ENCODE measurements around the gene CDK6. TPM values are rescaled to one million over a fixed set of nuclear protein-coding genes. Genes with fewer than 3 reads are reported as not detected.

CDK6 gene
- total RNA-seq, 4 donors from 2014 or later: 43.6 to 85.1 (median 63.3) TPM

DNA sequence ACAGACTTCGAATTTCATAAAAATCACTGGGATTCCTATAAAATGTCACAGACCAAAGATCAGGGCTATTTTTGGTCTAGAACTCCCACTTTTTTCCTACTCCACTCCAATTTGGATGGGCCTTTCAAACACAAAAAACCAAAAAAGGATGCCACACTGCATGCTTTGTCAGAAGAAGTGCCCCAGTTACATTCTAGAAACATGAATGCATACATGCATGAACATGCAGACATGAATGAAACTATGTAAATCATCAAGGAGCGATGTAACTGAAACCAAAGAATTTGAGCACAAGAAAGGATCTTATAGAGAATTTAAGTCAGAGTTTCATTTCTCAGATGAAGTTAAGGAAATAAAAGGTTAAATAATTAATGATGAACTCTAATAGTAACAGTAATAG is 214.3 kb downstream of the CDK6 start:
- no peak for DNase-seq (ENCODE audit: low spot score in 2 of 2)
- intact Hi-C loops (cut with DNase I; ENCODE audit: low total_unique reads): loop anchor here (5.0 kb wide), 1 partner anchor 210 kb away; no protein-coding TSS in a partner anchor
- H3K4me3 ChIP-seq (ENCODE audit: low read depth, poor library complexity, severe bottlenecking): no peak overlapping the region
- TF ChIP-seq CTCF (IDR thresholded peaks at IDR 0.05) (no peak), POLR2A (IDR thresholded peaks at IDR 0.05) (no peak)
- WGBS, 2 donors: 46 to 47% methylated on average over 2 of the region's 2 CpGs

DNA sequence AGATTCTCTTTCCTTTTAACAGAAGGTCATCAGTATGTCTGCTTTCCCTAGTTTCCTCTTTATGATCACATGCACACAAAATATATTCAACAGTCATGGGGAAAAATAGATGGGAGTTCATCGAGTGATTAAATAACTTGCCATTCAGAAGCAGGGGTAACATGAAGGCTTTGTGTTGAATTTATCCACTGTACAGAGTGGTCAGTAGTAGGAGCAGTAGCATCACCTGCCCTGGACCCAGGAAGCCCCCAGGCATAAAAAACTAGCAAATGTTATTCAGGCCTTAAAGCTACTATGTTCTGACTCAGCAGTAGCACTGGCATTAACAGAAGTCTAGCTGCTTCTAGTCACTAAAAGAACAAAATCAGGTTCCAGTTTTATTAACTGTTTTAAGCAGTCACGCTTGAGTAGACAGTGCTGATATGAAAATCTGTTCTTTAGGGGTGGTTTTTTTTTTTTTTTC is 214.8 kb downstream of the CDK6 start:
- H3K4me3 ChIP-seq (ENCODE audit: low read depth, poor library complexity, severe bottlenecking): no peak overlapping the region
- WGBS, 2 donors: 61 to 66% methylated on average over 2 of the region's 2 CpGs
- intact Hi-C loops (cut with DNase I; ENCODE audit: low total_unique reads): loop anchor here (5.0 kb wide), 1 partner anchor 211 kb away; no protein-coding TSS in a partner anchor
- DNase-seq (ENCODE audit: low spot score in 2 of 2): no peak
- no peak for TF ChIP-seq CTCF (IDR thresholded peaks at IDR 0.05)
- TF ChIP-seq POLR2A (IDR thresholded peaks at IDR 0.05): no peak

DNA sequence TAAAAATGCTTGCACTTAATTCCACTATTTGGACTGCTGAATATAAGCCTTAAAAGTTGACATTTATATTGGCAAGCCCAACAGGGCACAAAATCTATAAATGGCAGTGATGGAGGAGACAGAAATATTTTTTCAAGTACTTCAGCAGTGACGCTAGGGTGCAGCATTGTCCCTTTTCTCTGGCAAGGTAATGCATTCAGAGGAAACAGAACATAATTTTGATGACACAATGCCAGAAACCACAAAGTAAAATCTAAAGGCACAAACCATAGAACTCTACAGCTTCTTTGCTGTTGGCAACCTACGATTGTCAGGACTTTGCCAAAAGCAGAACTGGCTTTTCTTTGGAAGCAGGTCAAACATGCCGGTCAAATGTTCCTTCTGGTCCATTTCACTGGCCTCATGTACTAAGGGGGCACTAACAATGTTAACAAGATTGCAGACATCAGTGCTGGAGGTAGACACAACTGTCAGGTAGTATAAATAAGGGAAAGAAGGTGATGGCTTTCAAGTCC is 215.3 kb downstream of the CDK6 start:
- H3K4me3 ChIP-seq (ENCODE audit: low read depth, poor library complexity, severe bottlenecking): no peak overlapping the region
- intact Hi-C loops (cut with DNase I; ENCODE audit: low total_unique reads): loop anchor here (5.0 kb wide), 1 partner anchor 211 kb away; no protein-coding TSS in a partner anchor
- TF ChIP-seq CTCF (IDR thresholded peaks at IDR 0.05): peak in 1 of 3 donors; percentile 21
- no peak for TF ChIP-seq POLR2A (IDR thresholded peaks at IDR 0.05)
- DNase-seq (ENCODE audit: low spot score in 2 of 2): peak in 1 of 2 donors; percentile 49
- 9 to 11% methylated on average over 3 of the region's 3 CpGs for WGBS, 2 donors

DNA sequence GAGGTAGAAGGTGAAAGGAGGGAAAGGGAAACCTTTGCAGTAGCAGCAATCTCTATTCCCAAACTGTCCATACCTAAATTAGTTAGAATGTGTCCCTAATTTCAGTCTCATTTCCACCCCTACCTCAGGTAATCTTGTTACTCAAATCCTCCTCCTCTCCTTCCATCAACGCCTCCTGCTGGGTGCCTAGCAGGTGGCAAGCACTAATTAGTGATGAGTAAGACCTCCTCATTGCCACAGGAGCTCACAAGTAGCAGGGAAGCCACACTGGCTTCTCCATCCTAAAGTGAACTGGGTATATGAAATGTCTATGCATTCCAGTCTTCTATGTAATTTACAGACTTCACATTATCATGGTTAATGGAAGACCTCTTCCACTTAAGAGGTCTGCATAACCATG is 220.5 kb downstream of the CDK6 start:
- WGBS, 2 donors: 53 to 67% methylated on average over 1 of the region's 1 CpG
- no peak overlapping the region for H3K4me3 ChIP-seq (ENCODE audit: low read depth, poor library complexity, severe bottlenecking)
- intact Hi-C loops (cut with DNase I; ENCODE audit: low total_unique reads): no loop called here
- no peak for DNase-seq (ENCODE audit: low spot score in 2 of 2)
- TF ChIP-seq POLR2A (IDR thresholded peaks at IDR 0.05): no peak
- TF ChIP-seq CTCF (IDR thresholded peaks at IDR 0.05): no peak

DNA sequence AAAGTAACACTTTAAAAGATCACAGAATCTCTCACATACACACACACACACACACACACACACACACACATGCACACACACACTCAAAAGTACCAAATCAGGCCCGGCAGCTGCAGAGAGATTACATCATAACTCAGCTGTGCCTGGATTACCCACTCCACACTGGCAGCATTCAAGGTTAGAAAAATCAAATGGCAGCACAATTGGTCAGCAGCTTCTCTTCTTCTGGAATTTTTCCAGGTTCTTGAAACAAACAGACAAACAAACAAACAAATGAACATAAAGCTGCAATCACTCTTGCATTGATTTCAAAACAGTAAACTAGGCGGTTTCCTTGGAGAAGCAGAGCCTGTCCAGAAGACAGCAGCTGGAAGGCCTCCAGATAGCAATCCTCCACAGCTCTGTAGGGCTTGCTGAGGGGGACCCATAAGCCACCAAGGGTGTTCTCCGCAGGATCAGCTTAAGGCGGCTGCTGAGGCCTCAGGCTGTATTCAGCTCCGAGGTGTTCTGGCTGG is 221.7 kb downstream of the CDK6 start:
- no peak overlapping the region for H3K4me3 ChIP-seq (ENCODE audit: low read depth, poor library complexity, severe bottlenecking)
- intact Hi-C loops (cut with DNase I; ENCODE audit: low total_unique reads): no loop called here
- 62 to 71% methylated on average over 5 of the region's 5 CpGs for WGBS, 2 donors
- DNase-seq (ENCODE audit: low spot score in 2 of 2): no peak
- TF ChIP-seq POLR2A (IDR thresholded peaks at IDR 0.05): no peak
- no peak for TF ChIP-seq CTCF (IDR thresholded peaks at IDR 0.05)

DNA sequence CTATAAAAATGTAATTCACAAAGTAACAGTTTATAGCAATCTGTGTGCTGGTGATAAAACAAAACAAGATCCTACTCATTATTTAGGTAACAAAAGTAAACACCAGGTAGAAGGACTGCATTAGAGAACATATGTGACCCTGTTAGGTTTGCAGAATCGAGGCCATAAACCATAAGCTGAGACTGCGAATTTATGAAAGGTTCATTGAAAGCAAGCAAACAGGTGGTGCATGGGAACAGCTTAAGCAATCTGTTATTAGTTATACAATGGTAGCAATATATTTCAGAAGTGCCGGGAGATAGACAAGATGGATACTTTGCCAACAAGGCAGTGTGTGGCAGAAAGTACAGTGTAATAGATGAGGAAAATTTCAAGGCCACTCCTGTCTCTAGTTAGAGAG is 222.7 kb downstream of the CDK6 start:
- no peak overlapping the region for H3K4me3 ChIP-seq (ENCODE audit: low read depth, poor library complexity, severe bottlenecking)
- no peak for TF ChIP-seq POLR2A (IDR thresholded peaks at IDR 0.05)
- TF ChIP-seq CTCF (IDR thresholded peaks at IDR 0.05): no peak
- no peak for DNase-seq (ENCODE audit: low spot score in 2 of 2)
- 63 to 76% methylated on average over 3 of the region's 3 CpGs for WGBS, 2 donors
- intact Hi-C loops (cut with DNase I; ENCODE audit: low total_unique reads): no loop called here

All from lower leg skin (tissue), 4 donors.